IPS-15b (cell line): ENCODE results near the gene CHP1.

Source experiments
- H3K27me3 ChIP-seq: one replicate; pipeline ENCODE4 v1.6.1; 2013; ENCODE audit warnings: low read length; ENCODE audit not compliant: control insufficient read depth, insufficient read depth
- H3K36me3 ChIP-seq: one replicate; pipeline ENCODE4 v1.6.1; 2013; ENCODE audit warnings: low read length; ENCODE audit not compliant: control insufficient read depth, insufficient read depth
- H3K4me1 ChIP-seq: one replicate; pipeline ENCODE4 v1.6.1; 2013; ENCODE audit warnings: mild to moderate bottlenecking, low read length; ENCODE audit not compliant: control insufficient read depth, insufficient read depth
- H3K4me3 ChIP-seq: one replicate; pipeline ENCODE4 v1.5.1; 2013; ENCODE audit warnings: low read depth, low read length
- H3K9ac ChIP-seq: one replicate; pipeline ENCODE4 v1.6.1; 2013; ENCODE audit warnings: low read depth, mild to moderate bottlenecking, low read length
- H3K9me3 ChIP-seq: one replicate; pipeline ENCODE4 v1.6.1; 2013; ENCODE audit warnings: mild to moderate bottlenecking, low read length; ENCODE audit not compliant: control insufficient read depth, insufficient read depth

The CHP1 gene

DNA sequence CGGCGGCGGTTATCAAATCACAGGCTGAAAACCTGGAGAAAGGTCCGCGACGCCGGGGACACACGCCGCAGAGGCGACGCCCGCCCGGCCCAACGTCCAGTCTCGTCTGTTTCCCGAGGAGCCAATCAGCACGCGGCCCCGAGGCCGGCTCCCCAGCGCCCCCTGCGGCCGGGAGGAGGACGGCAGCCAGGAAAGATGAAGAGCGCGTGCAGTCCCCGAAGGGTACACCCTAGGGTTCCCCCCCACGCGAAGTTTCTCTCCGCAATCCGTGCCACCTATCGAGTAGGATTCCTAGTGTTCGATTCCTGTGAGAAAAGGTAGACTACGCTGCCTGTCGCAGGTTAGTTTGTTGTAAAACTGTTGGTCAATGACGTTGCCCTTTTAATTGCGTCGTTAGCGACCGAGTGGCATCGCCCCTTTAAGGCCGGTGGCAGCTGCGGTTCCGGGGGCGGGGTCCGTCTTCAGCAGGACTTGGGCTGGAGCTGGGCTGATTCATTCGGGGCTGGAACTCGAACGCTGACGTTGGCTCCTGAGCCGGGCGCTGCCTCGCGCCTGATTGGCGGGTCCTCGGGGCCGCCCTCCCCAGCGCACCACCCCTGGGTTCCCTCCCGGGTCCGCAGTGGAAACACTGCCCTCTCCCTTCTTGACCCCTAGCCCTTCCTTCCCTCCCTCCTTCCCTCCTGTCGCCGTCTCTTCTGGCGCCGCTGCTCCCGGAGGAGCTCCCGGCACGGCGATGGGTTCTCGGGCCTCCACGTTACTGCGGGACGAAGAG, at the start of gene CHP1, which contains the start of gene EXD1:
CHP1 (plus strand) TSS at position 619 of the 772 bp plus-strand sequence; CDS start at position 734, 115 bp downstream.
EXD1 (minus strand) TSS at position 108 of the 772 bp plus-strand sequence. CDS start 4,182 bp downstream, outside the sequence.
- Histone ChIP-seq H3K4me3 (peak within 1 kb of the TSS; percentile 83), H3K9ac (peak within 1 kb of the TSS; percentile 56), H3K4me1 (no peaks in the 10 kb centered on the region), H3K36me3 (no peaks in the 10 kb centered on the region), H3K27me3 (no peaks in the 10 kb centered on the region), H3K9me3 (no peaks in the 10 kb centered on the region)

GRCh38 chr15:41182266-41182665, 48.8 kb upstream of the CHP1 start:
- peaks cover 3% of the 10 kb centered on the region for H3K4me1 ChIP-seq
- H3K9ac ChIP-seq: no peak overlapping the region
- no peaks in the 10 kb centered on the region for H3K27me3 ChIP-seq
- H3K36me3 ChIP-seq: no peaks in the 10 kb centered on the region
- no peaks in the 10 kb centered on the region for H3K9me3 ChIP-seq
- no peak overlapping the region for H3K4me3 ChIP-seq

DNA sequence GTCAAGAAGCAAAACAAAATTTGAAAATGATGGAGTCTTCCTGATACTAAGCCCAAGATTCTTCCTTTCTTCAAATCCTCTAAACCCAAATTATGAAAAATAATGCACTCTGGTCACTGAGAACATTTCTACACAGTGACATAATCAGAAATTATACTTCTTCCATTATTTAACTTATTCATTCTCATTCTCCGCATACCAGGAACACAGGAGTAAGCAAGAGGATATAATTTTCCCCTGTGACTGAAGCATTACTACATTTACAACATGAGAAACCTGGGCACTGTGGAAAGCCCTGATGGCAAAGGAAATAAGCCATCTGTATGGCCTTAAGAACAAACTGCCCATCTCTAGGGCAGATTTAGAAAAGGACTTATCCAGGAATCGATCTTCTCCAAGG, 47.5 kb upstream of the CHP1 start:
- Histone ChIP-seq H3K36me3 (no peaks in the 10 kb centered on the region), H3K4me1 (peaks cover 3% of the 10 kb centered on the region), H3K9ac (no peak overlapping the region), H3K9me3 (no peaks in the 10 kb centered on the region), H3K4me3 (no peak overlapping the region), H3K27me3 (no peaks in the 10 kb centered on the region)

DNA sequence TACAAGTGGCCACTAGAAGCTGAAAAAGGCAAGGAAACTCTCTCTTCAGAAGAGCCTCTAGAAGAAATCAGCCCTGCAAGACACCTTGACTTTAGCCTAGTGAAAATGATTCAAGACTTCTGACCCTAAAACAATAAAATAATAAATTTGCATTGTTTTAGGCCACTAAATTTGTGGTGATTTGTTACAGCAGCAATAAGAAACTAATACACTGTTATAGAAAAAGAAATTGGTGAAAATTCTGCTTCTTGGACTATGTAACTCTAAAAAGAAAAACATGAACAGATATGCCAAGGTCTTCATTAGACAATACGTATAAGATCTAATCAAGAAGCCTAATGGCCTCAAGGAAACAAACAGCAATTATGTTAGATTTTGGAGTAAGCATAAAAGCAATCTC, 36.6 kb upstream of the CHP1 start:
- H3K9ac ChIP-seq: no peak overlapping the region
- H3K36me3 ChIP-seq: no peaks in the 10 kb centered on the region

DNA sequence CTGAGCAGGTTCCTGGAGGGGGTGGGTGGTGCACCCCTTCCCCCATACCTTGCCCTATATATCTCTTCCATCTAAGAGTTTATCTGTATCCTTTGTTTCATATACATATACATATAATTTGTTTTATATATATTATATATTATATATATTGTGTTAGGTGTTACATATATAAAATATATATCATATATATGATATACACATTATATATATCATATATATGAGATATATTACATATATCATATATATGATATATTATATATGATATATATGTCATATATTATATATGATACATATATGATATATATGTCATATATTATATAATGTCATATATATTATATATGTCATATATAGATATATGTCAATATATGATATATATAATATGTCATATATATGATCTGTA, 31.6 kb upstream of the CHP1 start:
- H3K27me3 ChIP-seq: no peaks in the 10 kb centered on the region
- H3K9me3 ChIP-seq: no peaks in the 10 kb centered on the region
- no peaks in the 10 kb centered on the region for H3K4me1 ChIP-seq
- H3K36me3 ChIP-seq: no peaks in the 10 kb centered on the region
- H3K4me3 ChIP-seq: no peak overlapping the region
- H3K9ac ChIP-seq: no peak overlapping the region

More for the DNA sequence above, 36.6 kb upstream of the CHP1 start:
- H3K4me1 ChIP-seq: no peaks in the 10 kb centered on the region
- no peak overlapping the region for H3K4me3 ChIP-seq
- no peaks in the 10 kb centered on the region for H3K27me3 ChIP-seq
- H3K9me3 ChIP-seq: no peaks in the 10 kb centered on the region

DNA sequence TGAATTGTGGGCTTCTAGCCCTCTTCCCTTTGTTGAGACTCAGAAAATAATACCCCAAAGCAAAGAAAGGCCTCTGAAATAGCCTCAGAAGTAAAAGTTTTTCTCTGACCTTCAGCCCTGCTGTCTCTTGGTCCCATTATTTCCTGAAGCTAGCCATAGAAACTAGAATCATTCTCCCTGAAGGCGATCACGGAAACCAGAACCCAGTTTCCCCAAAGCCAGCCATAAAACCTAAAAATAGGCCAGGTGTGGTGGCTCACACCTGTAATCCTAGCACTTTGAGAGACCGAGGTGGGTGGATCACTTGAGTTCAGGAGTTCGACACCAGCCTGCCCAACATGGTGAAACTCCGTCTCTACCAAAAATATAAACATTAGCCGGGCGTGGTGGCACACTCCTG, 27.7 kb upstream of the CHP1 start:
- Histone ChIP-seq H3K4me1 (no peaks in the 10 kb centered on the region), H3K9ac (no peak overlapping the region), H3K9me3 (no peaks in the 10 kb centered on the region), H3K4me3 (no peak overlapping the region), H3K27me3 (no peaks in the 10 kb centered on the region), H3K36me3 (no peaks in the 10 kb centered on the region)

DNA sequence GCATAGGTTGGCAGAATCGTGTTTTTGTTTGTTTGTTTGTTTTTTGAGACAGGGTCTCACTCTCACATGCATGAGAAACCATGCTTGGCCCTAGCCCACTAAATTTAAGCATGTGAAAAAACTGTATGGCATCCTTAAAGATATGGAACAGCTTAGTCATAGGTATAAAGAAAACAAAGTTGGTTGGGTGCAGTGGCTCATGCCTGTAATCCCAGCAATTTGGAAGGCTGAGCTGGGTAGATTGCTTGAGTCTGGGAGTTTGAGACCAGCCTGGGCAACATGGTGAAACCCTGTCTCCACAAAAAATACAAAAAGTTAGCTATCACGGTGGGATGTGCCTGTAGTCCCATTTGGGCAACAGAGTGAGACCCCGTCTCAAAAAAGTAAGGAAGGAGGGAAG, 25.8 kb upstream of the CHP1 start:
- Histone ChIP-seq H3K27me3 (no peaks in the 10 kb centered on the region), H3K4me1 (no peaks in the 10 kb centered on the region), H3K36me3 (no peaks in the 10 kb centered on the region), H3K9me3 (no peaks in the 10 kb centered on the region), H3K9ac (no peak overlapping the region), H3K4me3 (no peak overlapping the region)

DNA sequence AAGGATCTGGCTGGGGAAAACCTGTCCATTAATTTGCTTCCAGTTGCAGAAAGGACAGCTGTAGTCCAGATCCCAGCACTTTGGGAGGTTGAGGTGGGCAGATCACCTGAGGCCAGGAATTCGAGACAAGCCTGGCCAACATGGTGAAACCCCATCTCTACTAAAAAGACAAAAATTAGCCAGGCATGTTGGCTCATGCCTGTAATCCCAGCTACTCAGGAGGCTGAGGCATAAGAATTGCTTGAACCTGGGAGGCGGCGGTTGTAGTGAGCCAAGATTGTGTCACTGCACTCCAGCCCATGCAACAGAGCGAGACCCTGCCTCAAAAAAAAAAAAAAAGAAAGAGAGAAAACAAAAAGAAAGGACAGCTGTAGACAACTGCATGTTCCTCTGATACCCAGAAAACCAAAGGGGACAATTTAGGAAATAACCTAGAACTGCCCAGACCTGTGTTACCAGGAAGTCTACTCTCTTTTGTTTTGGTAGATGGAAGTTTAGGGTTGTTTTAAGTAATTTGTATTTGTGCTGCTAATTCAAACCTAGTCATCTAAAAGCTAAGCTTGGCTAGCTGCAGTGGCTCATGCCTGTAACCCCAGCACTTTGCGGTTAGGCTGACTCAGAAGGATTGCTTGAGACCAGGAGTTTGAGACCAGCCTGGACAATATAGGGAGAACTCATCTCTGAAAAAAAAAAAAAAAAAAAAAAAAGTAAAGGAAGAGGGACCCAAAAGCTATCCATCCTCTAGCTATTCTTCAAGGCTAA, 23.2 kb upstream of the CHP1 start:
- Histone ChIP-seq H3K27me3 (no peaks in the 10 kb centered on the region), H3K9ac (no peak overlapping the region), H3K36me3 (no peaks in the 10 kb centered on the region), H3K4me1 (no peaks in the 10 kb centered on the region), H3K4me3 (no peak overlapping the region), H3K9me3 (no peaks in the 10 kb centered on the region)

DNA sequence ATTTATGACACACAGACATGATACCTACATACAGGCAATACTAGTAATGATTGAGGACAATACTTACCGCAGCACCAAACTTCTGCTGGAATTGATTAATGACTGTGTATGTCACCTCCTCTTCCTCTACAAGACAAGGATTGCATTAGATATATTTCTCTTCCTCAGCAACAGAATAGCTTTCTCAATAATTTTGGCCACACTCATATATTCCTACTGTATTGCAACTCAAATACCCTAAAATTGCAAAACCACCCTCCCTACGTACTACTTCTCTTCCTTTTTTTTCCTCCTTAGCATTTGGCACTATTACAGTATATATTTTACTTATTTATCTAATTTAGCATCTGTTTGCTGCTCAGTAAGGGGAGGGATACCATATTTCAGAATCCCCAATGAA, 15.4 kb upstream of the CHP1 start:
- H3K9me3 ChIP-seq: no peaks in the 10 kb centered on the region
- no peak overlapping the region for H3K9ac ChIP-seq
- H3K36me3 ChIP-seq: no peaks in the 10 kb centered on the region
- H3K27me3 ChIP-seq: no peaks in the 10 kb centered on the region
- H3K4me3 ChIP-seq: no peak overlapping the region
- H3K4me1 ChIP-seq: peaks cover 15% of the 10 kb centered on the region

DNA sequence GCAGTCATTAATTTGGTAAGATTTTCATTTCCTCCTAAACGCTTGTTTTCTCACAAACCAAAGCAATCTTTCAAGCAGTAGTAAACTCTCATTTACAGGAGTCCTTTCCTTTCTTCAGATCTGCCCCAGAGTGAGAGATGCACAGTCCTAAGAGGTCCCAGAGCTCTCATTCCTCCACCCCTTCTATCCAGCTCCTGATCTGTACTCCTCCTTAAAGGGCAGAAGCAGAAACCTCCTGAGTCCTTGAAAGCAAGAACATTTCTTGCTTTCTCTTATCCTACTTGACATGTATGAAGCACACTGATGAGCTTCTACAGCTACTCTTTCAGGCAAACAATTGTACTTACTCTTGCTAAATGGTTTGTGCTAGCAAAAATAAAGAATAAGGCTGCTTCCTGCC, 12.2 kb upstream of the CHP1 start:
- peaks cover 15% of the 10 kb centered on the region for H3K4me1 ChIP-seq
- no peaks in the 10 kb centered on the region for H3K27me3 ChIP-seq
- no peaks in the 10 kb centered on the region for H3K9me3 ChIP-seq
- H3K36me3 ChIP-seq: no peaks in the 10 kb centered on the region
- H3K4me3 ChIP-seq: no peak overlapping the region
- no peak overlapping the region for H3K9ac ChIP-seq

- Histone ChIP-seq H3K4me3 (no peak overlapping the region), H3K4me1 (peaks cover 15% of the 10 kb centered on the region), H3K27me3 (no peaks in the 10 kb centered on the region), H3K9me3 (no peaks in the 10 kb centered on the region), H3K9ac (no peak overlapping the region), H3K36me3 (no peaks in the 10 kb centered on the region)
Observed at GRCh38 chr15:41219381-41219780, 11.7 kb upstream of the CHP1 start.

DNA sequence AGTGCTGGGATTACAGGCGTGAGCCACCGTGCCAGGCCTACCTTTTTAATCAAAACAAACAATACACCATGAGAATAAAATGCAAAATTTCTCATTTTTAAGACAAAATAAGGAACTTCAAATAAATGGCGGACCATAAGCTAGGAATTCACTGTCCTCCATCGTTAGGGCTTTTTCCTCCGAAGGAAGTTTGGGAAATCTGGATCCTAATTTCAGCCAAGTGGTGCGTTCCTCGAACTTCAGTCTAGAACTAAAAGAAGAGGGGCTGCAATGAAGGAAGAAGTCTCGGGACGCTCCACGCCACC, 771 bp upstream of the CHP1 start:
- Histone ChIP-seq H3K27me3 (no peaks in the 10 kb centered on the region), H3K9me3 (no peaks in the 10 kb centered on the region), H3K4me1 (no peaks in the 10 kb centered on the region), H3K9ac (no peak overlapping the region), H3K4me3 (peak overlapping the region; percentile 83), H3K36me3 (no peaks in the 10 kb centered on the region)
